H1 (cell line): ENCODE measurements around the gene LIPC. TPM values are rescaled to one million over a fixed set of nuclear protein-coding genes. Genes with fewer than 3 reads are reported as not detected.

Experiments
- ATF3 ChIP-seq: IDR thresholded peaks from 2 replicates; pipeline ENCODE4 v1.6.1; 2011; ENCODE audit warnings: low read depth, mild to moderate bottlenecking, low read length; ENCODE audit not compliant: insufficient read depth
- CHD1 ChIP-seq: IDR thresholded peaks from 2 replicates; pipeline ENCODE4 v1.6.1; 2012; ENCODE audit warnings: low read depth, low read length, improper control_type of control experiment
- CHD7 ChIP-seq: fragments of 300-600 bp; sonication (generic); IDR thresholded peaks from 2 replicates; pipeline ENCODE4 v1.7.1; 2012; ENCODE audit warnings: low read length, moderate library complexity, mild to moderate bottlenecking, inconsistent platforms; ENCODE audit not compliant: insufficient replicate concordance
- PHF8 ChIP-seq: fragments of 200-600 bp; sonication (generic); conservative IDR thresholded peaks from 2 replicates; pipeline ENCODE4 v1.7.1; 2012; ENCODE audit warnings: low read depth, mild to moderate bottlenecking, inconsistent platforms, low read length, moderate library complexity
- POLR2AphosphoS5 ChIP-seq: IDR thresholded peaks from 2 replicates; pipeline ENCODE4 v1.6.1; 2011; ENCODE audit warnings: low read depth, low read length
- RAD21 ChIP-seq, 2 experiments: IDR thresholded peaks in 1 of 2; conservative IDR thresholded peaks in 1 of 2; 2 replicates each; pipeline ENCODE4 v1.6.1; 2011; ENCODE audit warnings: low read depth in 2 of 2, low read length in 2 of 2, improper control_type of control experiment in 1 of 2, inconsistent platforms in 1 of 2, mild to moderate bottlenecking in 1 of 2, moderate library complexity in 1 of 2
- SIN3A ChIP-seq, 2 experiments: IDR thresholded peaks in 1 of 2; conservative IDR thresholded peaks in 1 of 2; 2 replicates each; pipeline ENCODE4 v1.6.1; 2011 to 2012; ENCODE audit warnings: low read length in 2 of 2, improper control_type of control experiment in 1 of 2, low read depth in 1 of 2, mild to moderate bottlenecking in 1 of 2
- polyA plus RNA-seq, 7 experiments: library from polyadenylated mRNA; depleted of rRNA in 3 of 7; stranded (reverse) in 5 of 7; unstranded in 2 of 7; fragments of >200 nt in 5 of 7; fragments of 200-250 nt in 2 of 7; gene quantifications; 1 replicate in 5 of 7; 2 replicates in 1 of 7; 4 replicates in 1 of 7; pipeline versions ENCODE4 v1.2.1 to v1.2.3, GENCODE V29; 2011 to 2013; ENCODE audit warnings: missing spikeins in 2 of 7, mixed read lengths in 2 of 7
- total RNA-seq: library from RNA; stranded (reverse); fragmentation: NEBNext Ultra II Directional; extraction: Animal tissue kit (Norgen Biotek cat#: 25700); gene quantifications from 2 replicates; pipeline ENCODE4 v1.2.1, GENCODE V29; 2021

LIPC gene
- total and polyA plus RNA-seq, 2 of the 8 experiments (the other 6 are each of a cell fraction or from before 2014, with no cell fraction given): not detected

- no peak for TF ChIP-seq CHD7
- TF ChIP-seq ATF3: no peak
- TF ChIP-seq CHD1: no peak
- no peak for TF ChIP-seq RAD21 (IDR thresholded peaks at IDR 0.05 in 1 of 2, conservative IDR thresholded peaks at IDR 0.05 in 1 of 2; ENCODE audit: low read depth in 2 of 2, low read length in 2 of 2)
- TF ChIP-seq PHF8: no peak
- no peak for TF ChIP-seq POLR2AphosphoS5
- no peak for TF ChIP-seq SIN3A (conservative IDR thresholded peaks at IDR 0.05 in 1 of 2, IDR thresholded peaks at IDR 0.05 in 1 of 2; ENCODE audit: low read depth in 1 of 2, low read length in 2 of 2)
Observed at GRCh38 chr15:58554758-58555157, 123.0 kb downstream of the LIPC start (continued).
